ENCODE results near the gene TMEM132D. TPM values are rescaled to one million over a fixed set of nuclear protein-coding genes. Genes with fewer than 3 reads are reported as not detected.

TMEM132D gene
- total and polyA plus RNA-seq, 3 donors from 2014 or later, result 0.44 to 0.50 (median 0.47) TPM

- H3K36me3 ChIP-seq (ENCODE audit: low read depth, missing control alignments), result no peaks in the 10 kb centered on the region
- H3K4me3 ChIP-seq, result no peak overlapping the region
- no peak overlapping the region for H3K27ac ChIP-seq
- no peaks in the 10 kb centered on the region for H3K27me3 ChIP-seq
- intact Hi-C loops (cut with DNase I; ENCODE audit: low total_unique reads), result no loop called here
- 74 to 81% methylated on average over 2 of the region's 2 CpGs for WGBS, 2 donors
- DNase-seq, result no peak
- no peaks in the 10 kb centered on the region for H3K9me3 ChIP-seq
- TF ChIP-seq POLR2A (IDR thresholded peaks at IDR 0.05) (no peak), CTCF (IDR thresholded peaks at IDR 0.05) (no peak)
- H3K4me1 ChIP-seq, result no peaks in the 10 kb centered on the region
Measured at GRCh38 chr12:129558036-129558435, 345.8 kb downstream of the TMEM132D start.

GRCh38 chr12:129556082-129556481 is 347.7 kb downstream of the TMEM132D start:
- H3K27me3 ChIP-seq, result no peaks in the 10 kb centered on the region
- H3K36me3 ChIP-seq (ENCODE audit: low read depth, missing control alignments), result no peaks in the 10 kb centered on the region
- TF ChIP-seq CTCF (IDR thresholded peaks at IDR 0.05) (no peak), POLR2A (IDR thresholded peaks at IDR 0.05) (no peak)
- no peak for DNase-seq
- H3K4me1 ChIP-seq, result no peaks in the 10 kb centered on the region
- no peaks in the 10 kb centered on the region for H3K9me3 ChIP-seq
- intact Hi-C loops (cut with DNase I; ENCODE audit: low total_unique reads), result no loop called here
- H3K4me3 ChIP-seq, result no peak overlapping the region
- H3K27ac ChIP-seq, result no peak overlapping the region
- 81 to 82% methylated on average over 9 of the region's 9 CpGs for WGBS, 2 donors

GRCh38 chr12:129552996-129553750 is 350.7 kb downstream of the TMEM132D start:
- no peak overlapping the region for H3K27ac ChIP-seq
- no peaks in the 10 kb centered on the region for H3K9me3 ChIP-seq
- no peaks in the 10 kb centered on the region for H3K4me1 ChIP-seq
- DNase-seq, result no peak
- H3K4me3 ChIP-seq, result no peak overlapping the region
- intact Hi-C loops (cut with DNase I; ENCODE audit: low total_unique reads), result no loop called here
- 84 to 92% methylated on average over 19 of the region's 19 CpGs for WGBS, 2 donors
- TF ChIP-seq POLR2A (IDR thresholded peaks at IDR 0.05) (no peak), CTCF (IDR thresholded peaks at IDR 0.05) (no peak)
- H3K36me3 ChIP-seq (ENCODE audit: low read depth, missing control alignments), result no peaks in the 10 kb centered on the region
- no peaks in the 10 kb centered on the region for H3K27me3 ChIP-seq

- H3K27me3 ChIP-seq, result no peaks in the 10 kb centered on the region
- H3K4me1 ChIP-seq, result no peaks in the 10 kb centered on the region
- no peak overlapping the region for H3K4me3 ChIP-seq
- no peaks in the 10 kb centered on the region for H3K9me3 ChIP-seq
- intact Hi-C loops (cut with DNase I; ENCODE audit: low total_unique reads), result no loop called here
- no peaks in the 10 kb centered on the region for H3K36me3 ChIP-seq (ENCODE audit: low read depth, missing control alignments)
- 80 to 83% methylated on average over 3 of the region's 3 CpGs for WGBS, 2 donors
- DNase-seq, result no peak
- TF ChIP-seq CTCF (IDR thresholded peaks at IDR 0.05), result no peak
- TF ChIP-seq POLR2A (IDR thresholded peaks at IDR 0.05), result no peak
- no peak overlapping the region for H3K27ac ChIP-seq
Measured at GRCh38 chr12:129551441-129551840, 352.4 kb downstream of the TMEM132D start.

- Histone ChIP-seq H3K4me3 (no peak overlapping the region), H3K36me3 (ENCODE audit: low read depth, missing control alignments) (no peaks in the 10 kb centered on the region), H3K9me3 (no peaks in the 10 kb centered on the region), H3K27ac (no peak overlapping the region), H3K4me1 (no peaks in the 10 kb centered on the region), H3K27me3 (no peaks in the 10 kb centered on the region)
- intact Hi-C loops (cut with DNase I; ENCODE audit: low total_unique reads), result no loop called here
- no peak for DNase-seq
- WGBS, 2 donors, result 53 to 64% methylated on average over 3 of the region's 3 CpGs
- TF ChIP-seq CTCF (IDR thresholded peaks at IDR 0.05), result no peak
- TF ChIP-seq POLR2A (IDR thresholded peaks at IDR 0.05), result no peak
Measured at GRCh38 chr12:129550353-129550752, 353.5 kb downstream of the TMEM132D start.
